Activated T-helper 1 cell treated with Interleukin-2 at 50 U/mL for 16 hours (primary cell): ENCODE measurements around the gene DAPK2.
"Not testable (repeated sequence)": the region's sequence is repeated elsewhere in the genome, so short reads cannot be mapped to it uniquely, and the experiment has no call there.

Source experiments
- DNase-seq: peaks from one replicate; pipeline ENCODE4 v3.0.0-alpha.2; 2020; ENCODE audit warnings: low read depth

DAPK2 gene

DNA sequence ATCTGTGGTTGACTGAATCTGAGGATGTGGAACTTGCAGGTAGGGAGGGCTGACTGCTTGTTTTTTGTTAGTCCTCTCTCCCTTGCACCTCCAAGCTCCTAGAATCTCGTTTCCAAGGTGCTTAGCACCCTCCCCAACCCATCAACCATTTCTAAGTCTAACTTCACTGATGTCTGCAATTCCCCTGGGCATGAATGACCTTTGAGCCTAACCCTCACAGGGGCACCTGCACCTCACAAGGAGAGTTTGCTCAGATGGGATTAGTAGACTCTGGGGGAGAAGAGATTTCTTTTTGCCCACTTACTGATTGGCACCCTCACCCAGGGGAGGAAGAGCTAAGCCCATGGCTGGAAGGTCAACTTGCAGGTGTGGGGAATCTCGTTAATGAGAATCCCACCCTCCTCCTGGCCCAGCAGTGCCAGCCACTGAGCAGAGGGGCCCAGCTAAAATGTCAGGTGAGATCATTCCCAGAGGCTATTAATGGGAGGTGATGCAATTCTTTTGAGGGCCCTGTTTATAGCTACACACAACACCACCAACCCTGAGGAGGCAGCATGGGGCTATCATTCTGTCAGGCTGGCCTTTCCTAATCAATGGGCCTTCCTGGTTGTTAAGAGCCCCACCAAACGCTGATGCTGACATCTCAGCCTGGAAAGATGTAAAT, 130.9 kb downstream of the DAPK2 start:
- DNase-seq: no peak

DNA sequence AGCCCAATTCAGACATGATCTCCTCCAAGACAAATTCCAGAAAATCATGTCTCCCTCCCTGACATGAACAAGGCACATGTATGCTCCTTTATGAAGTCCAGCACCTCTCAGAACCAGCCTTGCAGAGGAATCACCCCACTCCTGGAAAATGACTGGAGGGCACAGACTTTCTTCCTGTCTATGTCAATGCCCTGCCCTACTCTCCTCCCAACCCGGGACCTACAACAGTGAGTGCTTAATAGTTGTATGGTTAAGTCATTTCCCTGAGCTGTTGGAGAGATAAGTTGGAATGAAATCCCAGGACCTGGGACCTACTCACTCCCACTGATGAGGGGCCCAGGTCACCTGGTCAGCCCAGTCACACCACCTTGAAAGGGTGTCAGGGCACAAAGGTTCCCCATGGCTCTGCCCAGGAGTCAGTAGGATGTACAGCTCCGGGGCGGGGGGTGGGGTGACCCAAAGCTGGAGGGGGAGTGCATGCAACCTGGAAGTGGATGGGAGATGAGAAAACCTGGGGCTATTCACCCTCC, 132.4 kb downstream of the DAPK2 start:
- DNase-seq: no peak

DNA sequence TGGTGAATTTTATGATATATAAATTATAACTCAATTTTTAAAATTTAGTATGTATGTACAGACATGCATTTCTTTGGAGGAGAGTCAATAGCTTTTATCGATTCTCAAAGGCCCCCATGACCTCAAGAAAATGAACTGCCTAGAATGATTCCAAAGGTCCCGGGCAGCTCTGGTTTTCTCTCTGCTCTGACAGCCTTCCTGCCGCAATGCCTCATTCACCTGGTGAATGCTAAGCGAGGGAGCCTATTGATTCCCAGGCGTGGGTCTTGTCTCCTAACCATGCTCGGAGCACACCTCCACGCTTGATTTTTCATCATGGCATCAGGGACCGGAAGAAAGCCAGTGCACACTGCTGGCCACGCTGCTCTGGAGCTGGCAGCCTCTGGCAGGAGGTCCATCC, 132.9 kb downstream of the DAPK2 start:
- no peak for DNase-seq

DNA sequence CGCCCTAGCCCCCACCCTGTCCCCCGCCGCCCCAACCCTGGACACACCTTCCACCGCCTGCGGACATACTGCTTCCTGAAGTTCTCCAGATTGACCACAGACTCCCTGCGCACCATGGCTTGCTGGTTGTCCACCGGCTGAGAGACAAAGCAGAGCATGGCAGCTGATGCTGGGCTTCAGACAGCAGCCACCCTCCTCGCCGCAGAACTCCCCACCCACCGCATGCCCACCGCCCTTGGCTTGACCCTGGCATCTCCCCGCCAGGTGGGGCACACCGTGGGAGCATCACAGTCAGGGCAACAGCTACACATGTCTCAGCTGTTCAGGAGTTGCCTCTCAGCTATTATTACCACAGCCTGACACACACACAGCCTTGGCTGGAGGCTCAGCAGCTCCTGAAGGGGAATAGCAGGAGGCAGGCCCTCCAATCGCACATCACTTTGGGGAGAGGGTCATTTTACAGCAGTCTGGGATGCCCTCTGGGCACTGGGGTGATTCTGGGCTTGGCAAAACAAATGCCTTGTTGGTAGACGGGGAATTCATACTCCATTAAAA, 134.1 kb downstream of the DAPK2 start:
- no peak for DNase-seq

DNA sequence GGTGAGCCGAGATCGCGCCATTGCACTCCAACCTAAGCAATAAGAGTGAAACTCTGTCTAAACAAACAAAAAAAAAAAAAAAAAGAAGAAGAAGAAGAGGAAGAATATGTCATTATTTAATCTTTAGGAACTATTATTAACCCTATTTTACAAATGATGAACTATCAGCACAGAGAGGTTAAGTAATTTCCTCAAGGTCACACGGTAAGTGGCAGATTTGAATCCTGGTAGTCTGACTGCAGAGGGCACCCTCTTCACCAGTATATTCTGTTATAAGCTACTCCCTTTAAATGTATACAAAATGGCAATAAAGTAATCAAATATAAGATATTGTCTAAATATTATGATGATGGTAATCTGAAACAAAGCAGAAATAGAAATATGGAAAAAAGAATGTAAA, 135.1 kb downstream of the DAPK2 start:
- no peak for DNase-seq

- no peak for DNase-seq
These were observed 136.4 kb downstream of the DAPK2 start for GRCh38 chr15:63909819-63910437.

DNA sequence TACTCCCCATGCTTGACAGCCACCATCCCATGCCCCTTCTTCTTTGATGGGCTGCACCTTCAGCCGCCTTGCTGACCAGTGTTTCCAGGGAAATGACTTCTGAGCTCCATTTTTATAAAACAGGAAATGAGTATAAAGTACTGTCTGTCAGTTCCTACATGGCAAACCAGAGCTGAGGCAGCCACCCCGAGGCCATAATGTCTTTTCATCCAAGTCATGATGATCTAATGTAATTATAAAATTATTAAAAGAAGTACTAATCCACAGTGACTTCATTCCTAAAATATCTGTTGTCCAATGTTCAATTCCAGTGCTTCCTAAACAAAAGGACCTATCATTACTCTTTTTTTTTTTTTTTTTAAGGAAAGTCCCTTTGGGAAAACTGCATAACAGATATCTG, 137.3 kb downstream of the DAPK2 start:
- no peak for DNase-seq

DNA sequence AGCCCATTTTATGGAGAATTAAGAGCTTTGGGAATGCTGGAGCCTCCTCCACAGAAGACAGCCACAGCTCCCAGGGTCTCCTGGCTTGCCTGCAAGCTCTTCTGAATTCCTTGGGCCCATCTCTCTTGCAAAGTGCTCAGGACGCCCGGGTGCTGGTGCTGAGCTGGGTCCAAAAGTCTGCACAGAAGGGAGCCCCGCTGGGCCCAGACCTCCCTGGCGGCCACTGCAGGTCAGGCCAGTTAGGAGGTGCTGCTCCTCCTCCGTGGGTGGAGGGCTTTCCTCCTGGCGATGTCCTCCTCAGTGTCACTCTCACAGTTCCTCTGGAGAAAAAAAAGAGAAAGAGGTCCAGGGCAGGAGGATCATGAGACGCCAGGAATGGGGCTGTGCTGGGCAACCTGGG, 138.0 kb downstream of the DAPK2 start:
- no peak for DNase-seq

DNA sequence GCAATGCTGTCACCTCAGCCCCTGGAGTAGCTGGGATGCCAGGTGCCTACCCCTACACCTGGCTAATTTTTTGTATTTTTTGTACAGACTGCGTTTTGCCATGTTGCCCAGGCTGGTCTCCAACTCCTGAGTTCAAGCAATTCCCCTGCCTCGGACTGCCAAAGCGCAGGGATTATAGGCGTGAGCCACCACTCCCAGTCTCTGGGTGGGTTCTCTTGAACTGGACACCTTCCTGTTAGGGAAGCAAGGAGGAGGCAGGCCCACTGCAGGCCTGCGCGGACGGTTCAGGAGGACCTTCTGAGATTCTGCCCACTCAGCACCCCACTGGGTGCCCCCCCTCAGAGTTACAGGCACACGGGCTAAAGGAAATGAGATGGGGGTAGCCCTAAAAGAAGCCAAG, 138.8 kb downstream of the DAPK2 start:
- DNase-seq: no peak

- no peak for DNase-seq
These were observed 140.1 kb downstream of the DAPK2 start for GRCh38 chr15:63906266-63906584.

GRCh38 chr15:63905558-63906265, 140.6 kb downstream of the DAPK2 start:
- no peak for DNase-seq

GRCh38 chr15:63905131-63905530, 141.2 kb downstream of the DAPK2 start:
- no peak for DNase-seq

DNA sequence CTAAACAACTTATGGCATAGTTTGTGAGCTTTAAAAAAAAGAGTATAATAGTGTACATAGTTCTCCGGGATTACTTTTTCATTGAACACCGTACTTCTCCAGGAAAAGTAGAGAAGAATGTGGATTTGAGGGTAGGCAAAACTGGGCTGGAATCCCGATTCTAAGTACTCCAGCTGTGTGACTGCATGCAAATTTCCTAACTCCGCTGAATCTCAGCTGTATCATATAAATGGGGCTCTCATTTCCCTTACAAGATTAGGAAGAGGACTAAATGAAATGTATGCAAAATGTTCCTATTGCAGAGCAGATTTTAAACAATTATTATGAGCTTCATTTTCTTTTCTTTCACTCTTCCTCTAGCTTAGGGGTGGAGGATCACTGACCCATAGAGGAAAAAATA, 142.2 kb downstream of the DAPK2 start:
- DNase-seq: no peak

- no peak for DNase-seq
These were observed 143.6 kb downstream of the DAPK2 start for GRCh38 chr15:63902671-63903035.

- DNase-seq: no peak
These were observed 144.2 kb downstream of the DAPK2 start for GRCh38 chr15:63901912-63902670.

GRCh38 chr15:63900306-63900705, 146.0 kb downstream of the DAPK2 start:
- DNase-seq: no peak

DNA sequence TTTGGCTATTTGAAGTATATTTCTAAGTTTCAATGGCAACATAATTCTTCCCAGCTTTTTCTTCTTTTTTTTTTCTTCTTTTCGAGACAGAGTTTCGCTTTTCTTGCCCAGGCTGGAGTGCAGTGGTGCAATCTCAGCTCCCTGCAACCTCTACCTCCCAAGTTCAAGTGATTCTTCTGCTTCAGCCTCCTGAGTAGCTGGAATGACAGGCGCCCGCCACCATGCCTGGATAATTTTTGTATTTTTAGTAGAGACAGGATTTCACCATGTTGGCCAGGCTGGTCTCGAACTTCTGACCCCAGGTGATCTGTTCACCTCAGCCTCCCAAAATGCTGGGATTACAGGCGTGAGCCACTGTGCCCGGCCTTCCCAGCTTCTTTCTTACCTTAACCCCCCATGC, 146.7 kb downstream of the DAPK2 start:
- DNase-seq: not testable (repeated sequence)

DNA sequence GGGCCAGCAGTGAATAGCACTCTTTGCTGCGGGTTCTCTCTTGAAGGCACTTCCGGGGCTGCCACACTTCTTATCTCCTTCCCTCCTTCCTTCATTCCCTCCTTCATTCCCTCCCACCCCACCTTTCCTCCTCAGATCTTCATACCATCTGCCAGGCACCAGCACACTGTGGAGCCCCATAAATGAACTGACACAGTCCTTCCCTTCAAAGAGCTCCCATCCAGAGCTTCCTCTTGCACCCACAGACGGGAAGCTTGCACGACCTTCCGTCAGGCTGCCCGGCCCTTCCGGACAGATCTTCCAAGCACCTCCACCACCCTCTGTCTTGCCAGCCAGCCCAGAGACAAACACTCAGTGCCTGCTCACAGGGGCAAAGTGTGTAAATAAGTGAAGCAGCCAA, 147.1 kb downstream of the DAPK2 start:
- no peak for DNase-seq

DNA sequence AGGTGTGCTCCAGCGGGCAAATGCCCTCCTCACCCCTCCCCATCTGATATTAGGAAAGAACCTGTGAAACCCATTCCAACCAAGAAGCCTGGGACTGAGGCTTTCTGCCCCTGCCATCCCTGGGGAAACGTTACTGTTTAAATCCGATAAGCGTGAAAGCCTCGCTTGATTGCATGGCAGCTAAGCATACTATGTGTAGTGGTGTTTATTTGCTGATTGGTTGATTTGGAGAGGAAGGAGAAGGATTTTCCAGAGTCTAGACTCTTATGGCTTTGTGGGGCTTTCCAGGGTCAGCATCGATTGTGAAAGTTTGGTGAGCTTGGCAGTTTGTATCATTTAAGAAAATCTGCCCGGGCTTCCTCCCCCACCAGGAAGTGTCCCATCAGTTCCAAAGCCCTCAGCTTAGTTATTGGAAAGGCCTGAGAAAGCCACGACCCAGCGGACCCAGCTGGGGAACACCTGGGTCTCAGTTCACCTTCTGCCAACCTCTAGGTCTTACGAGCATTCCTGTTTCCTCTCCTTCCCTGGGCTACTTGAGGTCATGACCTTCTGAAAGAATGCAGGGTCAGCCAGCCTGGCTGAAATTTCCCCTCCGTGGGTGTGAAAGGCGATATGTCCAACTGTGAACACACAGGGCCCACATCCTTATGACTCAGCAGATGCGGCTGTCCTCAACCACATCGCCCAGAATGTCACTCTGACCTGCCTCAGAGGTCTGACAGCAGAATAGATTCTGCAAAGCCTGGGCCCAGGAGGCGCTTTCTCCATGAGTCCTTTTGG, 149.8 kb downstream of the DAPK2 start:
- DNase-seq: no peak

DNA sequence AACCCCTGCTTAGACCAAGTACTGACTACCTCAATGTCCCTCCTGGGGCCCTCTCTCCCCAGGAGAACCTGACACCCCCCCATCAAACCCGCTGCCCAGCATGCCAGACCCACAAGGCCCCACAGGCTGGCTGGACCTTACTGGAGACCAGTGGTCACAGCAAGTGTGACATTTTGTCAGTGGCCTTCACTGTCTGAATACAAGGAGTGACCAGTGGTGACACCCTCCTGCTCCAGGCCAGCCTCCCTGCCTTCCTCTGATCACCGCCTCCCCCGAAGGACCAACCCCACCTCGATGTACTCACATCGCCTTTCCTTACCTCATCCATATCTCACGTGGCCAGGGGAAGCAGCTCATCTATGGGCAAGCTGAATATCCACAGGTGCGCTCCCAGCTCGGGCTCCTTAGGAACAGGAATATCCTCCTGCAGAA, 150.5 kb downstream of the DAPK2 start:
- DNase-seq: no peak

DNA sequence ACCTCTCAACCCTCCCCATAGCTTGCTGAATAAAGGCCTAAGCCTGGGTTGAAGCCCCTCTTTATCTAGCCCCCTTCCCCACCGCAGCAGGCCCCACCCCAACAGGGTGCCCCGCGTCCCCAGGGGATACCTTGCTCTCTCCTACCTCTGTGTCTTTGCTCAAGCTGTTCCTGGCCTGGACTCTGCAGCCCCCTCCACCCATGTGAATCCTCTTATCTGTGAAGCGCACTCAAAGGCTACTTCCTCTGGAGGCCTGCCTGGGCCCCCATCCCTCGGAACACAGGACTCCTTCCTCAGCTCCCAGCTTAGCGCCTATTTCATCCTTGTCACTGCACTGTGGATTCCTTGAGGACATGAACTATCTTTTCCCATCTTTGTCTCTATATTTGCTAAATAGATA, 151.1 kb downstream of the DAPK2 start:
- no peak for DNase-seq

DNA sequence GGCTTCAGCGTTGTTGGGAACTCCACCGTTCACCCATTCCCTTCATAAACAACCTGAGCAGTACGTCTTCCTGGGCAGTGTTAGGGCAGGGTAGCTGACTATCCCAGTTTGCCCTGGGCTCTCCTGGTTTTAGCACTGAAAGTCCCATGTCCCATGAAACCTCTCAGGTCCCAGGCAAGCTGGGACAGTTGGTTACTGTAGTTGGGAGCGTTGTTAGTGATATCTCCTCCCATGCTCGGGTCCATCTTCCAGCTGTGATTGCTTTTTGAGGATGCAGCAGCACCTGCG, 151.7 kb downstream of the DAPK2 start:
- no peak for DNase-seq
